GM19328 (cell line): ENCODE data around the gene ANK2.

Experiments
- ATAC-seq: cut with Tn5 transposase; IDR thresholded peaks from one replicate; pipeline ENCODE4 v1.9.1; 2021; ENCODE audit warnings: mild to moderate bottlenecking, moderate library complexity; ENCODE audit not compliant: unreplicated experiment

The ANK2 gene

DNA sequence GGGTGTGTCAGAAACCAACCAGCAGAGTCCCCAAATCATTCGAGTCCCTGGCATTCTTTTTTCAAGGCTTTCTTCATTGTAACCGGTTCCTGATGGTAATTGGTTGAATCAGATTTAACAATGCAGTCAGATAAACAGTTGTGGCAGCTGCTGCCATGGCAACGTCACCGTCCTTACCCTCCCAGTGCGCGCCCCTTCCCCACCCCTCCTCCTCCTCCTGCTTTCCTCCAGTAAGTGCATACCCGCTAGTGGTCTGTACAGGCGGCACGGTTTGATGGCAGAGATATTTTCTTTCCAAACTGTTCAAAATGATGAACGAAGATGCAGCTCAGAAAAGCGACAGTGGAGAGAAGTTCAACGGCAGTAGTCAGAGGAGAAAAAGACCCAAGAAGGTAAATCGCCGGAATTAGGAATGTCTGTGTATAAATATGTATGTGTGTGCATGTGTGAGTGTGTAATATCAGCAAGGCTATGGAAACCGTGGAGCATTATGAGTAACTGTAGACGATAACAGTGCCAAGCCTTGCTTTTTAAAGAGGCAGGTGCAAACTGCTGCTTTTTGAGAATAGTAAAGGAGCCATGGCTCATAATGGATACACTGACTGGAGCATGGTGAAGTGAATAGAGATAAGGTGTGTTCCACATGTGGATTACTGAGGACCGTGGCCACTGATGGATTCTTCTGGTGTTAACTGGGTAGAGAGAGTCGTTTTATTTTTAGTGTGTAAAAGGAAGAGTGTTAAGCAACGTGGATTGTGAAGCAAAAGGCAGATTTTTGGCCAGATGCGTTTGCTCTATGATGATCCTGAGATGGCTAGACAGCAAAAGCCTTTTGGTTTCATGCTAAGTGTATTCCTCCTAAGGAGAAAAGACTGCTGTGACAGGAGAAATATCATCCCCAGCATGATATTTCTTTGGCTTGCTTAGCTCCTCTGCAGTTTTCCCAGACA is at the start of gene ANK2:
ANK2 (plus strand) TSS at position 233 of the 950 bp plus-strand sequence; CDS start at position 309, 76 bp downstream.
- no peak for ATAC-seq

DNA sequence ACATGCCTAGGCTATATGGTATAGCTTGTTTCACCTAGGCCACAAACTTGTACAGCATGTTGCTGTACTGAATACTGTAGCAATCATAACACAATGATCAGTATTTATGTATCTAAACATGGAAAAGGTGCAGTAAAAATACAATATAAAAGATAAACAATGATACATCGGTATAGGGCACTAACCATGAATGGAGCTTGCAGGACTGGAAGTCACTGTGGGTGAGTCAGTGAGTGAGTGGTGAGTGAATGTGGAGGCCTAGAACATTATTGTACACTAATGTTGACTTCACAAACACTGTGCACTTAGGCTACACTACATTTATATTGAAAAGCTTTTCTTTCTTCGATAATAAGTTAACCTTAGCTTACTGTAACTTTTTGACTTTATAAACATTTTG is 45.6 kb upstream of the ANK2 start:
- ATAC-seq = no peak

DNA sequence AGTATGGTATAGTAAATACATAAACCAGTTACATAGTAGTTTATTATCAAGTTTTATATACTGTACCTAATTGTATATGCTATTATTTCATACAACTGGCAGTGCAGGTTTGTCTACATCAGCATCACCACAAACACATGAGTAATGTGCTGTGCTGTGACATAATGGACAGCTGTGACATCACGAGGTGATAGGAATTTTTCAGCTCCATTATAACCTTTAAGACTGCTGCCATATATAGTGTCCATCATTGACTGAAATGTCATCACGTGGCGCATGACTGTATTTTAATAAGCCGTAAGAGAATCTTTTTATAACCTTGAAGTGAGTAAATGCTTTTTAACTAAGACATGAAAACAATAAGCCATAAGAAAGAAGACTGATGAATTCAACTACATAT is 44.8 kb upstream of the ANK2 start:
- ATAC-seq = no peak

DNA sequence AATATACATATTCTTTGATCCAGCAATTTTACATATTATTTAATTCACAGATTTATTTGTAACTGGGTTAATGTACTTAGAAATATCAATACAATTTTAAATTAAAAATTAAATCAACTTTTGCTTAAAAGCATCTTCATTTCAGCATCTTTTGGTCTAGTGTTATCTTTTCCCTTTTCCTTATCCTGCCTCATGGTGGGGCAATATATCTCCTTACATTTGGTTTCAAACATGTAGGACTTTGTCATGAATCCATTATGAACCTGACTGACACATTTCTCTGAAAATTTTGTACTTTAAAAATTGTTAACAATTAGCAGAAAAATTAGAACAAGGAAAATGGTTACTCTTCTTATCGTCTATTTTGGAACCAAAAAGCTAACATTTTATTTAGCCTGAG is 42.8 kb upstream of the ANK2 start:
- no peak for ATAC-seq

DNA sequence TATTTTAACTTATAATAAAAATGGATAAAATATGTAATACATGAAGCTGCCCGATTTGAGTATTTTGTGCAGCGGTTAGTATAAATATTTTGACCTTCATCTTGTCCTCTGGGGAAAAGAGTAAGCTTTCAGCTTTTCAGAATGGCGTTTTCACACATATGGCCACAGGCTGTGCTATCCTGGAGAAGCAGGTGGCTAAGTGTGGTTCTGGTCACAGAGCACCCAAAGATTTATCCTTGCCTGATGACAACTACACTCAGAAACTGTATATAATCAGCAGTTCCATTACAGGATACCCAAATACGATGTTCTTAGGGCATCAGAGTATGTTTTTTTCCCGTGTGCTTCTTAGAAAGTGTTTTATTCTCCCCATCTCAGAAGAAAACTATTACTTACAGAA is 42.3 kb upstream of the ANK2 start:
- no peak for ATAC-seq

DNA sequence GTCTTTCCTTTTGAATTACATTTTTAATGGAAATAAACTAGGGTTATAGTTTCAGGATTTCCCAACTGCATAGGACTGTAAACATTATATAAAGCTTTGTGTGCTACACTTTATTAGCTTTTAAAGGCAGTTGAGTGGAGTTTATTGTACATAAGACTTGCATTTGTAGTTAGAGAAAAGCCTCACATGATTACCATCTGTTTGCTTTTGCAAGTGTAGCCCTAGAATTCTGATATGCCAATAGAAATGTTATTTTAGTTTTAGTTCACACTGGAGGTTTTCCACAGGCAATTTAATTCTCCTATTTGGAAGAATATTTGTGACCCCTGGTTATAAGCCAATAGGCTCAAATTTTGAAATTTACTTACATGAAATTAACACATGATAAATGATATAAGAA is 41.3 kb upstream of the ANK2 start:
- no peak for ATAC-seq

DNA sequence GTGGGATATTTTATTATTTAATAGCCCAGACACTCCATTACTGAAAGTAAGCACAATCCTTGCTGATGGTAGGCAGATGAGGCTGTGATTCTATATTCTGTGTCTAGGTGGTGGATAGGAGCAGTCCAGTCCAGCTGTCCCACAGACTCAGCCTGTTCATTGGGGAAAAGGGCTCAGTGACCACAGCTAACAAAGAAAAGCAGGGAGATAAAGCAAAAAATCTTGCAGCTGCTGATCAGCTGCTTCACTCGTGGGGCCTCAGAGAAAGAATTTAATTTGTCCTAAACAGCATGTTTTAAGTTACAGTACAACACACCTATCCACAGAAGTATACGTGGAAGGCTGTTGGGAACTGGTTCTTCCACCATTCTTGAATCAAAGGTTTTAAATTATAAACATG is 40.7 kb upstream of the ANK2 start:
- ATAC-seq = no peak

DNA sequence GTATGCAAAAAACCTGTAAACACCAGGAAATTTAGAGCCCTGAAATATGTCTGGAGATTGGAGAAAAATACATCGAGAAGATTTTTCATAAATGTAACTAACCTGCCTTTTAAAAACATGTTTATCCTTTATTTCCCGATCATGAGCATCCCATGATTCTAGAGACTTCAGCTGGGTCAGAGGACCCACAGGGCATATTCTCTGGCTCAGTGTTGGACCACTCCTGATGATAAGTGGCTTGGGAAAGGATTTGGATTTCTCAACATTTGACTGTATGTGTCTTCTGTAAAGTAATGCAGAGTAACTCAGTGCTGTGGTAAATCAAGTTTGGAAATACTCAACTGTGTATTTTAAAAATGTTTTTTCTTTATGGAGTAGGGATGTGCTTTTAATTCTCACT is 40.0 kb upstream of the ANK2 start:
- ATAC-seq = no peak

DNA sequence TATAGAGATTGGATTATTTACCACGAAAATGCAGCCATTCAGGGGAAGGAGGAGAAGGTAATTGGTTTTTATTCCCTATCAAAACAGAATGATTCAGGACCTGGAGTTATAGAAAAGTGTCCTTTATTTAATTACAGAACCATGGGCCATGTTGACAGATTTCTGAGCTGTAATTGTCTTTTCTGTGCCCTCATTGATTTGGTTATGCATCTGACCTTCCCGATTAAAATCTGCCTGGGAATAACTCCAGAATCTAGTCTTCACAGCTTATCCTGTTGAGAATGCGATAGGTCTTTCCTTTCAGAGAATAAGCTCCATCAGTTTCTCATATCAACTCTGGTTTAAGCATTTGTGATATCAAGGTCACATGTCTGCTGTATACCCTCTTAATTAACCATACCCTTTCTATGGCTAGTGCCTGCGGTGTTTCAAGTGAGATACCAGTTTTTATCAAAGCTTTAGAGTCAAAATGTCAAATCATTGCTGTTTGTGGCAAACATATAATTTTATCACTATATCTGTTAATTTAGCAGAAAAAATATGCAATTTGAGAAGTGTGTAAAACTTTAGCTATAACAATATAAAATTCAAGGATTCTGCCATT is 37.2 kb upstream of the ANK2 start:
- no peak for ATAC-seq

DNA sequence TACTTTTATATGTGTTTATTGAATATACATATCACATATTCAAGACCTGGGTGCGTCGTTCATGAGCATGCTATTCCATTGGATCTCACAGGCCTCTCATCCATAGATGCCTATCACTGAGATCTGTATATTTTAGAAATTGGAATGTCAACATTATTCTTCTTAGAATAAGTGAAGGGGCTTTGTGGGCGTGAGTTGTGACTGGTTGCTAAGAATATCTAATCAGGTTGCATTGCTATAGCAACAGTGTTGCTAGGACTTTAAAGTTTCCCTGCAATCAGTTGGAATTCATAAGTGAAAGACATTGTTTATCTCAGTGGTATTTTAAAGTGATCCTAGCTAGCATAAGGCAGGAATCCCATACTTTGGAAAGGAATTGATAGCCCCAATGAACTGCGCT is 36.7 kb upstream of the ANK2 start:
- no peak for ATAC-seq

DNA sequence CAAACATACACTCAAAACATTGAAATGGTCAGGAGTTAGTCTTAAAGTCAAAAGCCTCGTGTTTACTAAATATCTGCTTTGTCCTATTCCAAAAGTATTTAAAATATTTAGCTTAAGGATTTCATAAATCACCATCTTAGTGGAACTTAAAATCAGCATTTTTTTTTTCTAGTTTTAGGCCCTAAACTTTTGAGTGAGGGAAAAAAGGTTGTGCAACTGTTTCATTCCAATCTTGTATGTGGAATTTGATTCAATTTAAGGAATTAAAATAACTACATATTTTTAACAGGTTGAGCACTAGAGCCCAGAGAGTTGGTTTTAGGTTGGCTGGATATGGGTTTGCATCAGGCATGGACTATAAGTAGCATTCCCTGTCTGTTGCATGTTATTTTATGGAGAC is 35.7 kb upstream of the ANK2 start:
- no peak for ATAC-seq

DNA sequence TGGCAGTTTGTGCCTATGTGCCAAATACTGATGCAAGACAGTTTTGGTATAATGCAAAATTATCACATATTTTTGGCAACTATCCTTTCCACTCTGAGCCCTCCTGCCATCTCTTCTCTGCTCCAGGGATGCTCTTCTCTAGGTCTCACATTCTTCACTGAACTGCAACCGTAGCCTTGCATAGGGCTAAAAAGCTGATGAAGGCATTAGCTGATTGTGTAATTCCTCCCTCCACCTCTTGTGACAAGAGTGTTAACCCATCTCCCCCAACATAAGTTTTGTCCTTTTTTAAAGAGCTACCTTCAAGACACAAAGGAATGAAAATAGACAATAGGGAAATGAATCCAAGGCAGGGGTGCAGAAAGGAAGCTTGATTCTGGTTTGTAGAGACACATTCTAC is 33.1 kb upstream of the ANK2 start:
- ATAC-seq = no peak

DNA sequence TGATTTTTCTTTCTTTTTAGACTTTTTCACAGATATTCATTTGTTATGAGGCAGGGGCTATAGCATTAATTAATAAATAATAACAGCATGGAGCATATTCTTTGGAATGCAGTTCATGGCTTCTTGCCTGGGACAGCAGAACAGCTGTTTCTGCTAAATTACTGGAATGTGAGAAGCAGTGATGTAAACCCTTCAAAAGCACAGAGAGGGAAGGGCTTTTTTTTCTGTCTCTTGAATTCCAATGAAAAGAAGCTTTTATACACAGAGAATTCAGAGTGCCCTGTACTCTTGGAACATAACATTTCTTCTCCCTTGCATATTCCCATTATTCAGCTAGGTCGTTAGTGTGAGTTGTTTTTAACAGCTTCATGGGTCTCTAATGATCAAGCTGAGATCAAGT is 28.5 kb upstream of the ANK2 start:
- no peak for ATAC-seq

DNA sequence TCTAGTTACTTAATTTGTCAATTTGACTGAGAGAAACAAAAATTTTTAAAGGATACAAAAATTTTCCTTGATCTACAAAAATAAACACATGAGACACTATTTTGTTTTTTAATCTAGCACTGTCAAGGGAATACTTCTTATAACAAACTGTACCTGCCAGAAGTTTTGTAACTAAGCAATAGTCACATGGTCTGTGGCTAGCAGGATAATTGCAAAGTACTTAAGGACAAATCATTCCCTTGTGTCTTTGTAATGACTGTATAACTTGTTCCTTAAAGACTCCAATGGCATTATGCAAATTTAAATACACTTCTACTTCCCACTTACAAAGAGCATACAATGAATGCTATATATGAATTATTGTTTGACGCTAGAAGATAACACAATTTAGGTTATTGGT is 25.1 kb upstream of the ANK2 start:
- ATAC-seq = no peak

DNA sequence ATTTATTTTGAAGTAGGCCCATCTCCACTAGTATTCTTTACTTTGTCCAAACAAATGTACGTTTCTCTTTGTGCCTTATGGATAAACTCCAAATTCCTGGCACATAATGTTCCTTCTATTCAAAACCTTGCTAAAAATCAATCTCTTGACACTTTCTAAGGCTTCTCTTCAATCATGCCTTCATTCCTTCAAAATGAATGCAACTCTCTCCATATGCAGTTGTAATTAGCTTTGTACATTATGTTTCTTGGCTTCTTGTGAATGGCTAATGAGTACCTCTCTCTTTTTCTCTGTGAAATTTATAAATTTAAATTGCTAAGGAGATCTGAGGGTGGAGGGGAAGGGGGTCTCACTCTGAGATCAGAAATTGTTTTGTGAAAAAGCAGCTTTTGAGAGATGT is 24.0 kb upstream of the ANK2 start:
- ATAC-seq = no peak

DNA sequence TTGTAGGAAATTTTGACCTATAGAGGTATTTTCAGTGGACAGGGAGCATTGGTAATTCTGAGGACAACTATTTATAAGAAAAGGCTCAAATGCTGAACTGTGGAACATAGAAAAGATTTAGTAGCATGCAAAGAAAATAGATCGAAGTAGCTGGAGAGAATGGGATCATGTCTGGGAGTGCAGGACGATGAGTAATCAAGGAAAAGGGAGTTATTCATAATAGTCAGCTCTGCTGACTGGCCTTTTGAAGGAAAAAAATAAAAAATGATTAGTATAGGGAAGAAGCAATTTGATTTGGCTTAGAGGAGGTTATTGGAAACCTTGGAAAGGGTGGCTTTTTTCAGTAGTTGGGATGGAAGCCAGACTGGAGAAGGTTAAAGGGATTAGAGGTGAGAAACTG is 22.9 kb upstream of the ANK2 start:
- no peak for ATAC-seq

DNA sequence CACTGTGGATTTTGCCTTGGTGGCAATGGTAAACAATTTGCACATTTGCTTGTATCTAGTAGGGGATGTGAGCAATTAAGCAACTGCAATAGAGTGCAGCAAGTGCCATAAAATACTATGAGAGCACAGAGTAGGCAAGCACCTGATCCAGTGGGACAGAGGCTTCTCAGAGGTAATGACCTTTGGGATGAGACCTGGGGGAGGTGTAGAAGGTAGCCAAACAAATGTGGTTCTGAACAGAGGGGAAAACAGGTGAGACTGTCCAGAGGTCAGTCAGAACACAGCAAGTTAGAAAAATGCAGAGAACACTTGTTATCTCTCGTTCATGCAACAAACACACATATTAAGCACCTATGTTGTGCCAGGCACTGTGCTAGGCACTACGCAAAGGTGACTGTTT is 21.4 kb upstream of the ANK2 start:
- no peak for ATAC-seq

DNA sequence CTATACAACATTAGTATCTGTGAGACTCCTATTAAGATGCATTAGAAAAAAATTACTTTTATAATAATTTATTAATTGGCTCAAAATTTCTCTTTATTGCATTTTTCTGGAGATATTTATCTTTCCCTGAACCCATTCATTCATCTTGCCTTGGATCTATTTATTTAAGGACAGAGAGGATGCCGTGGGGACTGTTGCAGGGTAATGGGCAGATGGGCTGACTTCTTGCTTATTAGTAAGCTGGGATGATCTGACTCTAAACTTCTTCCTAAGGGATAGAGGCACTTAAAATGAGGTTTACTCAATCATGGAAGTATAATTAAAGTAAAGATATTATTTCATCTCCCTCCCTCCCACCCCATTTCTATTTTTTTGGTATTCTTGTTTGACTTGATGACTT is 18.2 kb upstream of the ANK2 start:
- no peak for ATAC-seq

DNA sequence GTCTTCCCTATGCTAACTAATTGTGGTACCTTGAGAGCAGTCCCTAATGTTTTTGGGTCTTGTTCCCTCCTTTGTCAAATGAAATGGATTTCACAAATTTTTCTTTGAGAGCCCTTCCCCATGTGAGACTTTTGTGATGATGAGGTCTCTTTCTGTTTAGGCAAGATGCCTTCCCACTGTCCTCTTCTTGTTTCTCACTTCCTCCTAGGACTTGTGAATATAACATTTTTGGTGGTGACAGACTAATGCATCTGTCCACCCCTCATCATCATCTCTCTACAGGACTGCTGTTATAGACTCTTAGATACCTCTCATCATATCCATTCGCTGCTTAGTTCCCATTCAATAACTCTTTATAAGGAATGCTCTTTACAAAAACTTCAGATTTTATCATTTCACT is 8.7 kb upstream of the ANK2 start:
- ATAC-seq = no peak

DNA sequence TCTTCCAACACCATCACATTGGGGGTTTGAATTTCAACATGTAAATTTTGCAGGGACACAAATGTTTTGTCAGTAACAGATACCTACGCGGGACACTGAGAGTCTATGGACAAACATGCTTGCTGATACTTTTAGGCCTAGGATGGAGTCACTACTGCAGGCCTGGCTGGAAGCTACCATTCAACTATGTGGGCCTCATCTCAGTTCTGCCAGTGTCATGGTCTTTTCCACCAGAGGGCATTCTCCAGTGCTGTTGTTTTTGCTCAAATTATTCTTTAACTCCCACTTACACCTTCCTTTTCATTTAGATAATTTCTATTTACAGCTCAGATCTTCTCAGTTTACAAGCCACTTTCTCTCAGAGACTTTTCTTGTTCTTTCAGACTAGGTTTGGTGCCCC is 7.0 kb upstream of the ANK2 start:
- ATAC-seq = no peak

DNA sequence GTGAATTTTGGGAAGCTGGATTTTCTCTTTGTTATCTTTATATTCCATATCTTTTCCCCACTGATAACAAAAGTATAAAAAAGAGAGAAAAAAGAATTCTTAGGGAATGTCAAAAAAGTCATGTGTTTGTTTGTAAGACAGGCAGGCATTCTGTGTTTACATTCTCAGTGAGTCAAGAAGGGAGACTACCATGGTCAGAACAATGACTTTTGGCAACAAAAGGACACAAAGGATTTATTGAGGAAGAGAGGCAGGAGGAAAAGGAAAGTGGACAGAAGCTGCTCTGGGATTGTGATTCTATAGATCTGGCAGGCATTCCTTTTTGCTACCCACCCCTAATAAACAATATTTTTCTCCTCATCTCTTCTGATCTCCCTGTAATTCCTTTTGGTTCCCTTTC is 5.9 kb upstream of the ANK2 start:
- no peak for ATAC-seq

DNA sequence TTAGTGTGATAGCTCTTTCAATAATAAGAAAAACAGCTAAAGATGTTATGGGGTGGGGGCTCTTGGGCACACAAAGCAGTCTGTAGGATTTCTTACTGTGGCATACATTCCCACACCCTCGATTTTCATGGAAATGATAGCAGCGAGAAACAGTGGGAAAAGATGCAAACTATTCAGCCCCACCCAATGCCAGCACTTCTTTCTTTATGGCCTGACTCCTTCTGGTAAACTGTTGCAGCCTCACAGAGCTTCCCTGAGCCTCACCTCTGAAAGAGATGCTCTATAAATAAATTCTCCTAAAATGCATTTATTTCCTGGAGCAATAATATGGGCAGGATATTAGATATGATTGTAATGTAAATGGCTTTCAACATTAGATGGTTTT is 910 bp downstream of the ANK2 start:
- ATAC-seq = no peak

DNA sequence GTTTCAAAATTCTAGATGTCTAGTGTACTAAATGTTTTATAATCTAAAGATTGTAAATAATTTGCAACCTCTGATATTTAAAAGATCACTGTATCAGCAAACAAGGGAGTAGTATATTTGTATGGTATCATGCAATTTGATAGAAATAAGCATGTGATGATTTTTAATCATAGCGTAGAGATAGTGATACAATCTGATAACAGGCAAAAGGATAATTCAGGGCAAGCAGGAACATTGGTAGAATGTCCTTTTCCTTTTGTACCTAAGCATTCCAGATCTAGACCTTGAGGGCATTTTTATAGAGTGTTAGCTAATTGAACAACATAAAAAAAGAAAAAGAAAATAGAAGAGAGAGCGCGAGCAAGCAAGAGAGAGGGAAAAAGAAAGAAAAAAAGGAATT is 1.4 kb downstream of the ANK2 start:
- no peak for ATAC-seq
